ENCODE data around the gene PCGF5.

Gene PCGF5

DNA sequence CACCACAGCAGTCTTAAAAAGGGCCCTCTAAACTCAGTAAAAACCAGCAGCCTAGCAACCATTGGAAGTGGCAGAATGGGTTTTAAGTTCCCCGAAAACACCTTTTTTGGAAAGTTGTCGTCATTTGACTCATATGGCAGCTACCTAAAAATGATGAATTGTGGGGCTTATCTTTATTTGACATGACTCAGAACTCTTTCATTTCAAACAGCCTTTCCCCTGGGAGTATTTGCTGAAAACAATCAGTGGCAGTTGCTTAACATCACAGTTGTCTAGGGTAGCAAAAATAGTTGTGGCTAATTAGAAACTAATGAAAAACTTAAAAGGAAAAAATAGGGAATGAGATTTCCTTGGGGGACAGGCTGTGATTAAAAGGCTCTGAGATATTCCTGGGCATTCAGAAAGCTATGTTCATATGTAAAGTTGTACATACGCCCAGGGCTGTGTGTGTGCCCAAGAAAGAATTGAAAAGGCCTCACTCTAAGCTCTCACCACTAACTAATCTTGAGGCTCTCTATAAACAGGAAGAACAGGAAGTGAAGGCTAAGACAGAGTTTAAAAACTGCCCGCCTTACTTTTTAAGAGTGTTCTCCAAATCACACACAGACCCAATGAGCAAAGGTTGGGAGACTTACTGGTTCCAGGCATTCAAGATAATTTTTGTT is 108.0 kb downstream of the PCGF5 start:
- DNase-seq (ENCODE audit: low read depth in 2 of 2), result no peak

Data from stimulated activated CD4-positive, alpha-beta T cell treated with anti-CD3 and anti-CD28 coated beads, Interleukin-4, amount 100 ng/mL, for 48 hours (primary cell).